ENCODE data around the gene DMRT2.

DNA sequence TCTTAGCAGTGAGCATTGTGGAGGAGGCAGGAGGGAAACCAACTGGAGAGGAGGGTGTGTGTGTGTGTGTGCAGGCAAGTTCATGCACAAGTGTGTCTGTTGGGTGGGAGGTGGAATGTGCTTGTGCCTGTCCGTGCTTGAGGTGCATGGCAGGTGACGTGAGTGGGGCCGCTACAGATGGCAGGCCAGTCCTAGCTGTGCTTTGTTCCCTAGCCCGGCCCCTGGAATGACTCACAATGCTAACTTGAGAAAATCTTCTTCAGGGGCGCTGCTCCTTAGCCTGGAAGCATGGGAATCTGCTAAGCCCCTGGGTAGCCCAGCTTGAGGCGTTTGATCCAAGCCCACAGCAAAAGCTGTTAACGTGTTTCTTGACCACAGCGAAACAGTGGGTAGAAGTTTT is 25.0 kb upstream of the DMRT2 start:
- TF ChIP-seq, protein P1, sequence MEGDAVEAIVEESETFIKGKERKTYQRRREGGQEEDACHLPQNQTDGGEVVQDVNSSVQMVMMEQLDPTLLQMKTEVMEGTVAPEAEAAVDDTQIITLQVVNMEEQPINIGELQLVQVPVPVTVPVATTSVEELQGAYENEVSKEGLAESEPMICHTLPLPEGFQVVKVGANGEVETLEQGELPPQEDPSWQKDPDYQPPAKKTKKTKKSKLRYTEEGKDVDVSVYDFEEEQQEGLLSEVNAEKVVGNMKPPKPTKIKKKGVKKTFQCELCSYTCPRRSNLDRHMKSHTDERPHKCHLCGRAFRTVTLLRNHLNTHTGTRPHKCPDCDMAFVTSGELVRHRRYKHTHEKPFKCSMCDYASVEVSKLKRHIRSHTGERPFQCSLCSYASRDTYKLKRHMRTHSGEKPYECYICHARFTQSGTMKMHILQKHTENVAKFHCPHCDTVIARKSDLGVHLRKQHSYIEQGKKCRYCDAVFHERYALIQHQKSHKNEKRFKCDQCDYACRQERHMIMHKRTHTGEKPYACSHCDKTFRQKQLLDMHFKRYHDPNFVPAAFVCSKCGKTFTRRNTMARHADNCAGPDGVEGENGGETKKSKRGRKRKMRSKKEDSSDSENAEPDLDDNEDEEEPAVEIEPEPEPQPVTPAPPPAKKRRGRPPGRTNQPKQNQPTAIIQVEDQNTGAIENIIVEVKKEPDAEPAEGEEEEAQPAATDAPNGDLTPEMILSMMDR (conservative IDR thresholded peaks at IDR 0.05; ENCODE audit: low read depth, low read length): no peak
- no peak for TF ChIP-seq EZH2phosphoT487 (IDR thresholded peaks at IDR 0.05; ENCODE audit: borderline replicate concordance, low read length)

All from PC-3 (cell line).